HL-60 (cell line): Measurements from ENCODE around the gene MAN2C1.

Experiments
- CTCF ChIP-seq: IDR thresholded peaks from one replicate; pipeline ENCODE4 v1.5.1; 2011; ENCODE audit warnings: low read length, control low read depth, inconsistent platforms; ENCODE audit not compliant: insufficient read depth
- GABPA ChIP-seq: IDR thresholded peaks from 2 replicates; pipeline ENCODE4 v1.6.1; 2012; ENCODE audit warnings: low read depth

- TF ChIP-seq GABPA (peak; percentile 62; the same call in 1 of the 2 replicates), CTCF (no peak)
Measured at GRCh38 chr15:75349851-75350588, 18.4 kb downstream of the MAN2C1 start.
